ENCODE results near the gene ARL8A. TPM values are rescaled to one million over a fixed set of nuclear protein-coding genes. Genes with fewer than 3 reads are reported as not detected.
A peak's percentile ranks its signal among the peaks of the same experiment; 100 is the strongest.

Gene ARL8A
- total RNA-seq, 1 donor from 2014 or later, result 89.5 TPM

DNA sequence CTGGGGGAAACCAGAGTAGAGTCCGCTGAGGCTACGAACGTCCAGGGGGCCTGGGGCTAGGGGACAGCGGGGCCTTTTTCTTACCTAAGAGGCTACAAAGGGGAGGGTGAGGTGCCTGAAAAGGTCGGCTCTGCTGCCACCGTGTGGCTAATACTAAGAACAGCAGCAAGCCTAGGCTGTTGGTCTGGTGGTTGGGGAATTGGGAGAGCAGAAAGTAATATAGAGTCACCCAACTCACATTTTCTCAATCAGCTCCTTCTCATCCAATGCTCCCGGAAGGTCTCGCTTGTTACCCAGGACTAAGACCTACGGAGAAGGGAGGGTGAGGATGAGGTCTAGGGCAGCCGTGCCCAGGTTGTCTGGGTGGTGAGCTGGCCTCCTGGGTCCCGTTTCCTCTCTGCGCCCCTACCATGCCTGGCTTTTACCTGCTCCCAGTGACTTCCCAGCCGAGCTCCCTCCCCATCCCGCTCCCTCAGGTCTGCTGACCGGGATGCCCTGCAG, 9.3 kb downstream of the ARL8A start:
- DNase-seq (ENCODE audit: low spot score), result peak; percentile 59

- DNase-seq (ENCODE audit: low spot score), result peak; percentile 59
Measured at GRCh38 chr1:202134645-202135172, 9.8 kb downstream of the ARL8A start.

- no peak for DNase-seq (ENCODE audit: low spot score)
Measured at GRCh38 chr1:202133989-202134388, 10.5 kb downstream of the ARL8A start.

DNA sequence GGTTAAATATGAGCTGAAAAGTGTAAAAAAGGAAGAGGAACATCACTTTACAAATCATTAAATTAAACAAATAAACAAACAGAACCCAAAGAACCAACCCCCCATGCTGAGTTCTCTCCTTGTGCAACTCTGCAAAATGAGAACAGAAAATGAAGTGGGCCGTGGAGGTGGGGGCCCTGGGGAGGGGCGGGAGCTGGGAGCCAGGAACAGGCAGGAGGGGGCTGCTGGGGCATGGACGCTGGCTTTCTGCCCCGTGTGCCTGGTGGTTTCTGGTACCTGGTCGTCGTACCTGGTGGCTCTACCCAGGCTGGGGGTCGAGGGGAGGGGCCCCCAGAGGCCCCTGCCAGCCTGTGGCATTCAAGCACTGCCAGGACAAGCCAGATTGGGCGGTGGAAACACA, 11.0 kb downstream of the ARL8A start:
- DNase-seq (ENCODE audit: low spot score), result no peak

- DNase-seq (ENCODE audit: low spot score), result no peak
Measured at GRCh38 chr1:202133001-202133400, 11.5 kb downstream of the ARL8A start.

GRCh38 chr1:202131956-202132821, 12.3 kb downstream of the ARL8A start:
- peak; percentile 61 for DNase-seq (ENCODE audit: low spot score)

GRCh38 chr1:202130816-202131522, 13.6 kb downstream of the ARL8A start:
- no peak for DNase-seq (ENCODE audit: low spot score)

GRCh38 chr1:202130297-202130721, 14.2 kb downstream of the ARL8A start:
- no peak for DNase-seq (ENCODE audit: low spot score)

GRCh38 chr1:202129453-202130296, 14.9 kb downstream of the ARL8A start:
- DNase-seq (ENCODE audit: low spot score), result no peak

GRCh38 chr1:202127836-202128622, 16.5 kb downstream of the ARL8A start:
- DNase-seq (ENCODE audit: low spot score), result no peak

DNA sequence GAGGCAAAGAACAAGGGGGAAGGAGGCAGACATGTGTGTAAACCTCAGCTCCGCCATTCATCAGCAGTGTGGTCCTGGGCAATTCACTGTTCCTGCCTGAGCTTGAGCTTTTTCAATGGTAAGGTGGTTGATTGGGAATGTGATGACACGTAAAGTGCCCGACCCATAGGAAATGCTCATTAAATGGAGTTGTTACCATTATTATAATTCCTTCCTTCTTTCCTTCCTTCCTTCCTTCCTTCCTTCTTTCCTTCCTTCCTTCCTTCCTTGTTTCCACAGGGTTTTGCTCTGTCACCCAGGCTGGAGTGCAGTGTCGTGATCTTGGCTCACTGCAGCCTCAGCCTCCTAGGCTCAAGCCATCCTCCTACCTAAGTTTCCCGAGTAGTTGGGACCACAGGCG, 17.5 kb downstream of the ARL8A start:
- no peak for DNase-seq (ENCODE audit: low spot score)

DNA sequence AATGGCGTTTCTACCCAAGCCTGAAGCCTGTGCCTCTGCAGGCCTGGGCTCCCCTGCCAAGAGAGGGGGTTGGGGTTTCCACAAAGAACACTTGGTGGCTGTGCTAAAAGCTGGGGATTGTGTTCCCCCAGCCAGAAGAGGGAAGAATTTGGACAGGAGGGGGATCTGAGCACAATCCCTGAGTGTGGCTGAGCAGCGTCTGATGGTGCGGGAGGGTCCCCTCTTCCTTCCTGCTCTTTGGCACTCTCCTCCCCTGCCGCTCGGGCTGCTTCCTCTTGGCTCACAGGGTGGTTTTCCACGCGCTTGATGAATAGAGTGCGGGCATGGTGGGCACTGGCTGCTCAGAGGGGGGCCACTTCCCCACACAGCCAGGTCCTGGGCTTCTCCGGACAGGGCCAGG, 18.1 kb downstream of the ARL8A start:
- no peak for DNase-seq (ENCODE audit: low spot score)

- no peak for DNase-seq (ENCODE audit: low spot score)
Measured at GRCh38 chr1:202125611-202126010, 18.9 kb downstream of the ARL8A start.

GRCh38 chr1:202124142-202124541, 20.4 kb downstream of the ARL8A start:
- DNase-seq (ENCODE audit: low spot score), result no peak

DNA sequence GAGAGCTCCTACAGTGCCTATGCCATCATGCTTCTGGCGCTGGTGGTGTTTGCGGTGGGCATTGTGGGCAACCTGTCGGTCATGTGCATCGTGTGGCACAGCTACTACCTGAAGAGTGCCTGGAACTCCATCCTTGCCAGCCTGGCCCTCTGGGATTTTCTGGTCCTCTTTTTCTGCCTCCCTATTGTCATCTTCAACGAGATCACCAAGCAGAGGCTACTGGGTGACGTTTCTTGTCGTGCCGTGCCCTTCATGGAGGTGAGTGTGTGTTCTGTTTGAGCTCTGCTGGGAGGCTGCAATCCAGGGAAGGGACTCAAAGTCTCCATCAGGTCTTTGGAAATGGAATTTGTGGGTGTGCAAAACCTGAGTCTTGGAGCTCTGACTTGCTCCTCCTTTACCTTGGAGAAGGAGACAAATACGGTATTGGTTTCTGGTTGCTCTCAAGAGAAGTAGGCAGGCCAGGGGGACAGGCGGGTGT, 21.2 kb downstream of the ARL8A start:
- DNase-seq (ENCODE audit: low spot score), result no peak

- DNase-seq (ENCODE audit: low spot score), result no peak
Measured at GRCh38 chr1:202122639-202123335, 21.8 kb downstream of the ARL8A start, which contains the start of gene GPR37L1. Gene GPR37L1, plus strand, starts transcription at chr1:202122917. Its CDS starts 47 bp downstream, at chr1:202122964.

- no peak for DNase-seq (ENCODE audit: low spot score)
Measured at GRCh38 chr1:202121006-202121405, 23.5 kb downstream of the ARL8A start.

- no peak for DNase-seq (ENCODE audit: low spot score)
Measured at GRCh38 chr1:202117898-202118371, 26.6 kb downstream of the ARL8A start.

DNA sequence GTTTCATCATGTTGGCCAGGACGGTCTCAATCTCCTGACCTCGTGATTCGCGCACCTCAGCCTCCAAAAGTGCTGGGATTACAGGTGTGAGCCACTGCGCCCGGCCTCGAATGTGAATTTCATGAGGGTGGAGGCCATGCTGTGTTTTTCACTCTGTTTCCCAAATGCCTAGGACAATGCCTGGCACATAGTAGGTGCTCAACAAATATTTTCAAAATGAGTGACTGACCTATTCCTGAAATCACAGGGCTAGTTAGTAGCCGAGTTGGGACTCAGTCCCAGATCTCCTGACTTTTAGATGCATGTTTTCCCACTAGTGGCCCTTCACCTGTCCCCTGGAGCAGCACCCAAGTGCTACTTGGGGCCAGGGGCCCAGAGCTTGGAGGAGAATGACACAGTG, 28.2 kb downstream of the ARL8A start:
- DNase-seq (ENCODE audit: low spot score), result no peak
